ENCODE data around the gene SPDYE16. TPM values are rescaled to one million over a fixed set of nuclear protein-coding genes. Genes with fewer than 3 reads are reported as not detected.
"Not testable (repeated sequence)": the region's sequence is repeated elsewhere in the genome, so short reads cannot be mapped to it uniquely, and the experiment has no call there.

SPDYE16 gene
- total RNA-seq, 2 experiments from 2014 or later = 0.22 to 0.71 TPM

GRCh38 chr7:76484456-76484855 lies 58.6 kb downstream of the SPDYE16 start:
- H3K4me3 Mint-ChIP-seq; POLR2A ChIA-PET; ATAC-seq (ENCODE audit: low read depth); H3K27me3 Mint-ChIP-seq; H3K27ac Mint-ChIP-seq; H3K36me3 Mint-ChIP-seq; DNase-seq; H3K9me3 Mint-ChIP-seq; H3K4me1 Mint-ChIP-seq: not testable (repeated sequence)

- H3K36me3 Mint-ChIP-seq; H3K9me3 Mint-ChIP-seq; H3K4me3 Mint-ChIP-seq; ATAC-seq (ENCODE audit: low read depth); DNase-seq; H3K4me1 Mint-ChIP-seq; H3K27ac Mint-ChIP-seq; H3K27me3 Mint-ChIP-seq; POLR2A ChIA-PET: not testable (repeated sequence)
Observed at GRCh38 chr7:76483081-76483480, 60.0 kb downstream of the SPDYE16 start.

- POLR2A ChIA-PET, H3K4me1 Mint-ChIP-seq: not testable (repeated sequence)
Observed at GRCh38 chr7:76482660-76483059, 60.4 kb downstream of the SPDYE16 start.

More at GRCh38 chr7:76482660-76483059, 60.4 kb downstream of the SPDYE16 start:
- DNase-seq; H3K36me3 Mint-ChIP-seq; H3K27ac Mint-ChIP-seq; ATAC-seq (ENCODE audit: low read depth); H3K9me3 Mint-ChIP-seq; H3K4me3 Mint-ChIP-seq; H3K27me3 Mint-ChIP-seq: not testable (repeated sequence)

Other genes with a start within 250 kb of the SPDYE16 start
- gene HSPB1, start 240.6 kb downstream of the SPDYE16 start, total RNA-seq = 10 to 100 TPM; 43.3 to 47.9 TPM
- gene YWHAG, start 184.3 kb downstream of the SPDYE16 start, total RNA-seq = 10 to 100 TPM; 62.7 to 66.5 TPM
- gene SSC4D, start 133.6 kb downstream of the SPDYE16 start, total RNA-seq = under 1 TPM; 0.34 to 0.42 TPM
- gene ZP3, start 118.3 kb downstream of the SPDYE16 start, total RNA-seq = 1 to 10 TPM in 1 of 2 experiments, under 1 TPM in 1; 0.80 to 1.3 TPM
- 10 to 100 TPM; 34.3 to 38.6 TPM for gene DTX2, start 81.6 kb downstream of the SPDYE16 start, total RNA-seq
- gene UPK3B, start 32.7 kb downstream of the SPDYE16 start, total RNA-seq = 1 to 10 TPM; 2.1 to 2.7 TPM
- 10 to 100 TPM; 12.7 to 13.9 TPM for gene POMZP3, start 84.0 kb upstream of the SPDYE16 start, total RNA-seq

Measured in activated naive CD8-positive, alpha-beta T cell treated with anti-CD3 and anti-CD28 coated beads, Interleukin-2, amount 10 ng/mL, durations not matched to agents 7 days and 5 days (primary cell).